Testis (tissue), 2 donors: ENCODE data around the gene SHB.

Source experiments
- CTCF ChIP-seq, 3 experiments: fragments of 450-650 bp in 2 of 3; fragments of 200-600 bp in 1 of 3; sonication (generic) in 1 of 3; IDR thresholded peaks; one replicate each; pipeline ENCODE4 v1.5.1; 2016 to 2019; ENCODE audit warnings: antibody characterized with exemption in 3 of 3, mild to moderate bottlenecking in 2 of 3, moderate library complexity in 1 of 3
- POLR2A ChIP-seq: fragments of 450-650 bp; IDR thresholded peaks from one replicate; pipeline ENCODE4 v1.6.1; 2017; ENCODE audit warnings: antibody characterized with exemption, mild to moderate bottlenecking, moderate library complexity

GRCh38 chr9:38032266-38033110 lies 36.5 kb downstream of the SHB start:
- no peak for TF ChIP-seq POLR2A
- TF ChIP-seq CTCF (IDR thresholded peaks at IDR 0.05) = no peak
